MCF 10A (cell line): ENCODE measurements around the gene ZBTB32. TPM values are rescaled to one million over a fixed set of nuclear protein-coding genes. Genes with fewer than 3 reads are reported as not detected.
A peak's percentile ranks its signal among the peaks of the same experiment; 100 is the strongest.

Source experiments
- BruUV-seq: library from RNA; stranded (reverse); fragments of 400-500 nt; replicated peaks from 2 replicates; lab custom pipeline; 2021; lab: Mats Ljungman, UMichigan
- CTCF ChIA-PET: fragments of 300-600 bp; sonication (Branson Sonifier 250); formaldehyde crosslinking; extraction: SDS; loops from one replicate; lab custom pipeline; 2021; ENCODE audit warnings: antibody characterized with exemption, inconsistent platforms; lab: Yijun Ruan, JAX
- POLR2A ChIA-PET: fragments of 300-600, 350-650 bp; sonication (Branson Sonifier 250); formaldehyde crosslinking; extraction: SDS; loops from one replicate; lab custom pipeline; 2020; ENCODE audit warnings: antibody characterized with exemption, inconsistent platforms; lab: Yijun Ruan, JAX
- DNase-seq: peaks from one replicate; pipeline ENCODE4 v3.0.0-alpha.2; 2018; ENCODE audit not compliant: unreplicated experiment
- H3K27ac Mint-ChIP-seq: one replicate; pipeline ENCODE4 v1.8.0; 2022; ENCODE audit warnings: mild to moderate bottlenecking, low read depth, mixed read lengths; ENCODE audit not compliant: unreplicated experiment
- H3K27me3 Mint-ChIP-seq: one replicate; pipeline ENCODE4 v1.8.0; 2022; ENCODE audit warnings: mixed read lengths; ENCODE audit not compliant: insufficient read depth, unreplicated experiment
- H3K36me3 Mint-ChIP-seq: one replicate; pipeline ENCODE4 v1.8.0; 2022; ENCODE audit warnings: mild to moderate bottlenecking, moderate library complexity, mixed read lengths; ENCODE audit not compliant: insufficient read depth, unreplicated experiment
- H3K4me1 Mint-ChIP-seq: one replicate; pipeline ENCODE4 v1.8.0; 2022; ENCODE audit warnings: mixed read lengths; ENCODE audit not compliant: insufficient read depth, unreplicated experiment
- H3K4me3 Mint-ChIP-seq: one replicate; pipeline ENCODE4 v1.8.0; 2022; ENCODE audit warnings: mild to moderate bottlenecking, moderate library complexity, mixed read lengths; ENCODE audit not compliant: unreplicated experiment
- H3K9me3 Mint-ChIP-seq: one replicate; pipeline ENCODE4 v1.8.0; 2022; ENCODE audit warnings: mixed read lengths; ENCODE audit not compliant: unreplicated experiment
- intact Hi-C: fragments of 100-400 bp; cut with micrococcal nuclease; formaldehyde crosslinking; loops from 2 replicates; pipeline ENCODE4 v1.14.1; 2022
- total RNA-seq: library from RNA; stranded (reverse); gene quantifications from 2 replicates; pipeline ENCODE4 v1.2.3, GENCODE V29; 2022
- TF ChIP-seq, protein P1 (sequence below): fragments of 200-600 bp; IDR thresholded peaks from one replicate; pipeline ENCODE4 v1.8.0; 2022; ENCODE audit warnings: antibody characterized with exemption, mild to moderate bottlenecking; ENCODE audit not compliant: unreplicated experiment

Gene ZBTB32
- total RNA-seq, 1 experiment from 2014 or later = not detected

DNA sequence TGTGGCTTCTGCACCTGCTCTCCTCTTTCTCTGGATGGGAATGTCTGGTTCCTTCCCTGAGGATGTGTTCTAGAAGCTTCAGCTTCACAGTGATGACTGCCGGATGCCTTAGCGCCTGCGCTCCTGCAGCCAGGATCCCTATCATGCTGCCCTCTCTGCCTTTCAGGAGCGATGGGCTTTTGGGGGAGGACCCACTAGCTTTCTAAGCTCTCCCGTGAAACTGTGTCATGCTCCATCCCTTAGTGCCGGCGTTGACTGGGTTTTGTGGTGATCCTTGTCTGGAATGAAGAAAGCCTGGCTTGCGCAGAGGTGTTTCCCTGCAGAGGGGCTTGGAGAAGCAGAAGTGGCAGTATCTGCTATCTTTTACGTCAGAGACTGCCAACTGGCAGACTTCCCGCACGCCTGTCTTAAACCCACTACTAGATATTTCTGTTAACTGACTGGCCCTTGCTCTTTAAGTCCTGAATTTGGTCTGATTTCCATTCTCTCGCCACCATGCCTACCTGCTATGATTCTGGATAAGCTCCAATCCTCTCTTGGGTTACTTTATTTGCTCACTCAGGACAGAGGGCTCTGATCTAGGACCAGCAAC lies 9.6 kb downstream of the ZBTB32 start:
- H3K4me1 Mint-ChIP-seq = peaks cover 13% of the 10 kb centered on the region
- H3K36me3 Mint-ChIP-seq = no peaks in the 10 kb centered on the region
- BruUV-seq = no TSS peak
- no peaks in the 10 kb centered on the region for H3K9me3 Mint-ChIP-seq
- TF ChIP-seq, protein P1, sequence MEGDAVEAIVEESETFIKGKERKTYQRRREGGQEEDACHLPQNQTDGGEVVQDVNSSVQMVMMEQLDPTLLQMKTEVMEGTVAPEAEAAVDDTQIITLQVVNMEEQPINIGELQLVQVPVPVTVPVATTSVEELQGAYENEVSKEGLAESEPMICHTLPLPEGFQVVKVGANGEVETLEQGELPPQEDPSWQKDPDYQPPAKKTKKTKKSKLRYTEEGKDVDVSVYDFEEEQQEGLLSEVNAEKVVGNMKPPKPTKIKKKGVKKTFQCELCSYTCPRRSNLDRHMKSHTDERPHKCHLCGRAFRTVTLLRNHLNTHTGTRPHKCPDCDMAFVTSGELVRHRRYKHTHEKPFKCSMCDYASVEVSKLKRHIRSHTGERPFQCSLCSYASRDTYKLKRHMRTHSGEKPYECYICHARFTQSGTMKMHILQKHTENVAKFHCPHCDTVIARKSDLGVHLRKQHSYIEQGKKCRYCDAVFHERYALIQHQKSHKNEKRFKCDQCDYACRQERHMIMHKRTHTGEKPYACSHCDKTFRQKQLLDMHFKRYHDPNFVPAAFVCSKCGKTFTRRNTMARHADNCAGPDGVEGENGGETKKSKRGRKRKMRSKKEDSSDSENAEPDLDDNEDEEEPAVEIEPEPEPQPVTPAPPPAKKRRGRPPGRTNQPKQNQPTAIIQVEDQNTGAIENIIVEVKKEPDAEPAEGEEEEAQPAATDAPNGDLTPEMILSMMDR = no peak
- intact Hi-C loops = no loop called here
- no peak overlapping the region for H3K27ac Mint-ChIP-seq
- ChIA-PET CTCF (interaction anchor here (0.6 to 1.5 kb wide), 5 partner anchors 21 to 165 kb away, joined by 3 to 10 read pairs (median 3); no protein-coding TSS in a partner anchor), POLR2A (no interaction called here)
- DNase-seq = no peak
- no peak overlapping the region for H3K4me3 Mint-ChIP-seq
- no peaks in the 10 kb centered on the region for H3K27me3 Mint-ChIP-seq

DNA sequence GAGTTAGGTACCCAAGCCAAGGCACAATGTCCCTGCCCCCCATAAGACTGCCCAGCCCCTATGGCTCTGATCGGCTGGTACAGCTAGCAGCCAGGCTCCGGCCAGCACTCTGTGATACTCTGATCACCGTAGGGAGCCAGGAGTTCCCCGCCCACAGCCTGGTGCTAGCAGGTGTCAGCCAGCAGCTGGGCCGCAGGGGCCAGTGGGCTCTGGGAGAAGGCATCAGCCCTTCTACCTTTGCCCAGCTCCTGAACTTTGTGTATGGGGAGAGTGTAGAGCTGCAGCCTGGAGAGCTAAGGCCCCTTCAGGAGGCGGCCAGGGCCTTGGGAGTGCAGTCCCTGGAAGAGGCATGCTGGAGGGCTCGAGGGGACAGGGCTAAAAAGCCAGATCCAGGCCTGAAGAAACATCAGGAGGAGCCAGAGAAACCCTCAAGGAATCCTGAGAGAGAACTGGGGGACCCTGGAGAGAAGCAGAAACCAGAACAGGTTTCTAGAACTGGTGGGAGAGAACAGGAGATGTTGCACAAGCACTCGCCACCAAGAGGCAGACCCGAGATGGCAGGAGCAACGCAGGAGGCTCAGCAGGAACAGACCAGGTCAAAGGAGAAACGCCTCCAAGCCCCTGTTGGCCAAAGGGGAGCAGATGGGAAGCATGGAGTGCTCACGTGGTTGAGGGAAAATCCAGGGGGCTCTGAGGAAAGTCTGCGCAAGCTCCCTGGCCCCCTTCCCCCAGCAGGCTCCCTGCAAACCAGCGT lies 10.4 kb downstream of the ZBTB32 start:
- H3K27ac Mint-ChIP-seq = no peak overlapping the region
- intact Hi-C loops = no loop called here
- POLR2A ChIA-PET = interaction anchor here (1.4 kb wide), 1 partner anchor 70 kb away, joined by 3 read pairs; no protein-coding TSS in a partner anchor
- no peak for DNase-seq
- H3K4me3 Mint-ChIP-seq = no peak overlapping the region
- CTCF ChIA-PET = interaction anchor here (0.6 to 1.5 kb wide), 4 partner anchors 21 to 166 kb away, joined by 3 to 10 read pairs (median 3); no protein-coding TSS in a partner anchor
- BruUV-seq = no TSS peak
- H3K27me3 Mint-ChIP-seq = no peaks in the 10 kb centered on the region
- H3K4me1 Mint-ChIP-seq = peaks cover 19% of the 10 kb centered on the region
- H3K36me3 Mint-ChIP-seq = no peaks in the 10 kb centered on the region
- TF ChIP-seq, protein P1 = no peak
- H3K9me3 Mint-ChIP-seq = no peaks in the 10 kb centered on the region

DNA sequence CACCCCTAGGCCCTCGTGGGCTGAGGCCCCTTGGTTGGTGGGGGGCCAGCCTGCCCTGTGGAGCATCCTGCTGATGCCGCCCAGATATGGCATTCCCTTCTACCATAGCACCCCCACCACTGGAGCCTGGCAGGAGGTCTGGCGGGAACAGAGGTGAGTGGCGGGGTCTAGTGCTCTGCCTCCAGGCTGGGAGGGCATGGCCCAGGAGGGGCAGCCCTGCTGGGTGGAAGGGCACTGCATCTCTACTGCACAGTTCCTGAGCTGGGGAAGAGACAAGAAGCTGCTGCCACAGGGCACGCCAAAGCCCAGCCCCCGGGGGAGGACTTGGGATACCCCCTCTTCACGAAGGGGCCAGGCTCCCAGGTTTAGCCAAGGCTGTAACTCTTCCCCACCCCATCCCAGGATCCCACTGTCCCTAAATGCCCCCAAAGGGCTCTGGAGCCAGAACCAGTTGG lies 11.0 kb downstream of the ZBTB32 start:
- no peak for DNase-seq
- no peaks in the 10 kb centered on the region for H3K27me3 Mint-ChIP-seq
- CTCF ChIA-PET = interaction anchor here (0.5 to 1.5 kb wide), 10 partner anchors 9 to 216 kb away, joined by 3 to 10 read pairs (median 3); no protein-coding TSS in a partner anchor
- peaks cover 6% of the 10 kb centered on the region for H3K36me3 Mint-ChIP-seq
- POLR2A ChIA-PET = interaction anchor here (0.9 to 1.4 kb wide), 2 partner anchors 30 to 70 kb away, joined by 3 read pairs; partner anchors contain the start of genes PSENEN and U2AF1L4
- peaks cover 23% of the 10 kb centered on the region for H3K4me1 Mint-ChIP-seq
- H3K9me3 Mint-ChIP-seq = no peaks in the 10 kb centered on the region
- BruUV-seq = no TSS peak
- TF ChIP-seq, protein P1 = no peak
- intact Hi-C loops = no loop called here
- peak overlapping the region; percentile 88 for H3K4me3 Mint-ChIP-seq
- peak overlapping the region; percentile 97 for H3K27ac Mint-ChIP-seq
